ENCODE data around the gene FAM200C. TPM values are rescaled to one million over a fixed set of nuclear protein-coding genes. Genes with fewer than 3 reads are reported as not detected.
"Not testable (repeated sequence)": the region's sequence is repeated elsewhere in the genome, so short reads cannot be mapped to it uniquely, and the experiment has no call there.

FAM200C gene
- total RNA-seq, 2 experiments from 2014 or later = 0.84 to 0.93 TPM

GRCh38 chr5:160436661-160437060, 36.8 kb upstream of the FAM200C start:
- intact Hi-C loops (cut with micrococcal nuclease) = loop anchor here (5.0 to 10.0 kb wide), 5 partner anchors 221 to 1101 kb away; no protein-coding TSS in a partner anchor
- H3K4me1 Mint-ChIP-seq (ENCODE audit: low read depth) = peaks cover 15% of the 10 kb centered on the region
- H3K4me3 Mint-ChIP-seq; H3K9me3 Mint-ChIP-seq; H3K36me3 Mint-ChIP-seq (ENCODE audit: low read depth); CTCF ChIA-PET; H3K27ac Mint-ChIP-seq; H3K27me3 Mint-ChIP-seq (ENCODE audit: low read depth): not testable (repeated sequence)
- DNase-seq = peak; percentile 26

- Mint-ChIP-seq H3K9me3 (no peaks in the 10 kb centered on the region), H3K4me1 (ENCODE audit: low read depth) (peaks cover 12% of the 10 kb centered on the region), H3K27me3 (ENCODE audit: low read depth) (peaks cover 2% of the 10 kb centered on the region), H3K4me3 (no peak overlapping the region), H3K36me3 (ENCODE audit: low read depth) (no peaks in the 10 kb centered on the region), H3K27ac (no peak overlapping the region)
- CTCF ChIA-PET = interaction anchor here (1.0 kb wide), 1 partner anchor 11 kb away, joined by 4 read pairs; no protein-coding TSS in a partner anchor
- intact Hi-C loops (cut with micrococcal nuclease) = loop anchor here (5.0 to 10.0 kb wide), 5 partner anchors 221 to 1101 kb away; no protein-coding TSS in a partner anchor
- no peak for DNase-seq
Observed at GRCh38 chr5:160436017-160436416, 36.2 kb upstream of the FAM200C start.

GRCh38 chr5:160435532-160435931, 35.7 kb upstream of the FAM200C start:
- Mint-ChIP-seq H3K9me3 (no peaks in the 10 kb centered on the region), H3K27ac (no peak overlapping the region), H3K4me1 (ENCODE audit: low read depth) (peaks cover 12% of the 10 kb centered on the region), H3K27me3 (ENCODE audit: low read depth) (peaks cover 2% of the 10 kb centered on the region), H3K4me3 (no peak overlapping the region), H3K36me3 (ENCODE audit: low read depth) (no peaks in the 10 kb centered on the region)
- DNase-seq = no peak
- intact Hi-C loops (cut with micrococcal nuclease) = loop anchor here (5.0 to 10.0 kb wide), 5 partner anchors 222 to 1102 kb away; no protein-coding TSS in a partner anchor
- CTCF ChIA-PET = interaction anchor here (0.6 to 1.4 kb wide), 3 partner anchors 10 to 29 kb away, joined by 3 to 4 read pairs (median 3); no protein-coding TSS in a partner anchor

- peak; percentile 14 for DNase-seq
- Mint-ChIP-seq H3K27ac (no peak overlapping the region), H3K4me3 (no peak overlapping the region), H3K27me3 (ENCODE audit: low read depth) (peaks cover 2% of the 10 kb centered on the region), H3K4me1 (ENCODE audit: low read depth) (peaks cover 7% of the 10 kb centered on the region), H3K9me3 (no peaks in the 10 kb centered on the region), H3K36me3 (ENCODE audit: low read depth) (peaks cover 2% of the 10 kb centered on the region)
- CTCF ChIA-PET = interaction anchor here (1.4 kb wide), 1 partner anchor 12 kb away, joined by 3 read pairs; no protein-coding TSS in a partner anchor
- intact Hi-C loops (cut with micrococcal nuclease) = loop anchor here (10.0 kb wide), 2 partner anchors 251 to 411 kb away; no protein-coding TSS in a partner anchor
Observed at GRCh38 chr5:160434022-160434531, 34.2 kb upstream of the FAM200C start.

GRCh38 chr5:160432787-160433186, 32.9 kb upstream of the FAM200C start:
- intact Hi-C loops (cut with micrococcal nuclease) = loop anchor here (10.0 kb wide), 2 partner anchors 252 to 412 kb away; no protein-coding TSS in a partner anchor
- H3K4me1 Mint-ChIP-seq (ENCODE audit: low read depth) = peaks cover 5% of the 10 kb centered on the region
- H3K27me3 Mint-ChIP-seq (ENCODE audit: low read depth) = peaks cover 2% of the 10 kb centered on the region
- no peak for DNase-seq
- CTCF ChIA-PET = no interaction called here
- H3K9me3 Mint-ChIP-seq = no peaks in the 10 kb centered on the region
- no peak overlapping the region for H3K27ac Mint-ChIP-seq
- H3K4me3 Mint-ChIP-seq = no peak overlapping the region
- H3K36me3 Mint-ChIP-seq (ENCODE audit: low read depth) = peaks cover 13% of the 10 kb centered on the region

GRCh38 chr5:160432196-160432595, 32.3 kb upstream of the FAM200C start:
- CTCF ChIA-PET = no interaction called here
- H3K36me3 Mint-ChIP-seq (ENCODE audit: low read depth) = peaks cover 19% of the 10 kb centered on the region
- peaks cover 5% of the 10 kb centered on the region for H3K4me1 Mint-ChIP-seq (ENCODE audit: low read depth)
- H3K27ac Mint-ChIP-seq = no peak overlapping the region
- no peak overlapping the region for H3K4me3 Mint-ChIP-seq
- H3K9me3 Mint-ChIP-seq = no peaks in the 10 kb centered on the region
- intact Hi-C loops (cut with micrococcal nuclease) = loop anchor here (10.0 kb wide), 2 partner anchors 253 to 413 kb away; no protein-coding TSS in a partner anchor
- peaks cover 2% of the 10 kb centered on the region for H3K27me3 Mint-ChIP-seq (ENCODE audit: low read depth)
- no peak for DNase-seq

GRCh38 chr5:160427607-160428006, 27.8 kb upstream of the FAM200C start:
- Mint-ChIP-seq H3K4me3 (no peak overlapping the region), H3K36me3 (ENCODE audit: low read depth) (peaks cover 47% of the 10 kb centered on the region), H3K27ac (no peak overlapping the region), H3K27me3 (ENCODE audit: low read depth) (no peaks in the 10 kb centered on the region), H3K9me3 (no peaks in the 10 kb centered on the region), H3K4me1 (ENCODE audit: low read depth) (peaks cover 23% of the 10 kb centered on the region)
- no peak for DNase-seq
- intact Hi-C loops (cut with micrococcal nuclease) = no loop called here
- CTCF ChIA-PET = interaction anchor here (4.0 kb wide), 1 partner anchor 11 kb away, joined by 33 read pairs; no protein-coding TSS in a partner anchor

GRCh38 chr5:160423099-160423498, 23.2 kb upstream of the FAM200C start:
- Mint-ChIP-seq H3K4me1 (ENCODE audit: low read depth) (peaks cover 39% of the 10 kb centered on the region), H3K36me3 (ENCODE audit: low read depth) (peaks cover 47% of the 10 kb centered on the region), H3K27ac (no peak overlapping the region), H3K27me3 (ENCODE audit: low read depth) (no peaks in the 10 kb centered on the region), H3K4me3 (peak overlapping the region; percentile 92), H3K9me3 (no peaks in the 10 kb centered on the region)
- CTCF ChIA-PET = interaction anchor here (1.8 to 7.7 kb wide), 2 partner anchors 16 to 18 kb away, joined by 4 to 61 read pairs; no protein-coding TSS in a partner anchor
- intact Hi-C loops (cut with micrococcal nuclease) = no loop called here
- DNase-seq = no peak

- intact Hi-C loops (cut with micrococcal nuclease) = loop anchor here (1.0 kb wide), 2 partner anchors 47 to 302 kb away; partner anchors contain the start of gene PWWP2A
- Mint-ChIP-seq H3K27ac (peak within 1 kb of the TSS; percentile 83), H3K4me1 (ENCODE audit: low read depth) (peaks cover 47% of the 10 kb centered on the region), H3K27me3 (ENCODE audit: low read depth) (no peaks in the 10 kb centered on the region), H3K4me3 (peak within 1 kb of the TSS; percentile 92), H3K36me3 (ENCODE audit: low read depth) (peaks cover 37% of the 10 kb centered on the region), H3K9me3 (no peaks in the 10 kb centered on the region)
- DNase-seq = peak; percentile 94
- CTCF ChIA-PET = interaction anchor here (0.6 to 7.7 kb wide), 5 partner anchors 13 to 112 kb away, joined by 3 to 61 read pairs (median 3); no protein-coding TSS in a partner anchor
Observed at GRCh38 chr5:160421625-160422258, 21.9 kb upstream of the FAM200C start, which contains the start of gene PTTG1. Gene PTTG1 (plus strand): TSS chr5:160421855. CDS start chr5:160422313, 458 bp downstream.

GRCh38 chr5:160420331-160420610, 20.4 kb upstream of the FAM200C start:
- no peaks in the 10 kb centered on the region for H3K27me3 Mint-ChIP-seq (ENCODE audit: low read depth)
- H3K9me3 Mint-ChIP-seq = no peaks in the 10 kb centered on the region
- peaks cover 53% of the 10 kb centered on the region for H3K4me1 Mint-ChIP-seq (ENCODE audit: low read depth)
- H3K27ac Mint-ChIP-seq = peak overlapping the region; percentile 94
- H3K4me3 Mint-ChIP-seq = peak overlapping the region; percentile 97
- intact Hi-C loops (cut with micrococcal nuclease) = no loop called here
- H3K36me3 Mint-ChIP-seq (ENCODE audit: low read depth) = peaks cover 34% of the 10 kb centered on the region
- CTCF ChIA-PET = interaction anchor here (1.1 to 7.7 kb wide), 2 partner anchors 18 to 40 kb away, joined by 3 to 61 read pairs; no protein-coding TSS in a partner anchor
- DNase-seq = no peak

GRCh38 chr5:160419458-160420330, 19.8 kb upstream of the FAM200C start:
- no peaks in the 10 kb centered on the region for H3K9me3 Mint-ChIP-seq
- no peak for DNase-seq
- CTCF ChIA-PET = interaction anchor here (1.1 to 7.7 kb wide), 2 partner anchors 19 to 40 kb away, joined by 3 to 61 read pairs; no protein-coding TSS in a partner anchor
- peaks cover 31% of the 10 kb centered on the region for H3K36me3 Mint-ChIP-seq (ENCODE audit: low read depth)
- peaks cover 47% of the 10 kb centered on the region for H3K4me1 Mint-ChIP-seq (ENCODE audit: low read depth)
- H3K27ac Mint-ChIP-seq = peak overlapping the region; percentile 94
- peak overlapping the region; percentile 97 for H3K4me3 Mint-ChIP-seq
- intact Hi-C loops (cut with micrococcal nuclease) = loop anchor here (1.0 to 10.0 kb wide), 5 partner anchors 19 to 1215 kb away; partner anchors contain the start of genes FAM200C, RNF145 and TTC1
- no peaks in the 10 kb centered on the region for H3K27me3 Mint-ChIP-seq (ENCODE audit: low read depth)
